Upper lobe of right lung (tissue), 1 donor: ENCODE measurements around the gene FBXW11. TPM values are rescaled to one million over a fixed set of nuclear protein-coding genes. Genes with fewer than 3 reads are reported as not detected.

Experiments
- ATAC-seq: fragments of 200-7000 bp; cut with Tn5 transposase; one replicate; pipeline ENCODE4 v1.9.1; 2020; ENCODE audit warnings: mild to moderate bottlenecking, moderate library complexity
- DNase-seq: peaks from one replicate; pipeline ENCODE4 v3.0.0-alpha.2; 2020
- H3K27ac ChIP-seq: fragments of 200-600 bp; one replicate; pipeline ENCODE4 v1.8.0; 2022
- H3K27me3 ChIP-seq: fragments of 200-600 bp; one replicate; pipeline ENCODE4 v1.8.0; 2022; ENCODE audit warnings: mild to moderate bottlenecking
- H3K36me3 ChIP-seq: fragments of 200-600 bp; one replicate; pipeline ENCODE4 v1.8.0; 2022
- H3K4me1 ChIP-seq: fragments of 200-600 bp; one replicate; pipeline ENCODE4 v1.8.0; 2022
- H3K4me3 ChIP-seq: fragments of 200-600 bp; one replicate; pipeline ENCODE4 v1.8.0; 2022; ENCODE audit warnings: mild to moderate bottlenecking
- H3K9me3 ChIP-seq: fragments of 200-600 bp; one replicate; pipeline ENCODE4 v1.8.0; 2022
- CTCF ChIP-seq: fragments of 200-600 bp; IDR thresholded peaks from one replicate; pipeline ENCODE4 v1.8.0; 2022; ENCODE audit warnings: antibody characterized with exemption
- intact Hi-C: fragments of 100-400 bp; cut with DNase I; formaldehyde crosslinking; loops from one replicate; pipeline ENCODE4 v1.11.0; 2022
- total RNA-seq: library from RNA; stranded (reverse); fragmentation: NEBNext Ultra II Directional; extraction: Animal tissue kit (Norgen Biotek cat#: 25700); gene quantifications from one replicate; pipeline ENCODE4 v1.2.1, GENCODE V29; 2021
- donor health status: DM: no; HTN: yes; CAD: no; lungs with severe emphysema.

Gene FBXW11
- total RNA-seq, 1 donor from 2014 or later = 61.8 TPM

DNA sequence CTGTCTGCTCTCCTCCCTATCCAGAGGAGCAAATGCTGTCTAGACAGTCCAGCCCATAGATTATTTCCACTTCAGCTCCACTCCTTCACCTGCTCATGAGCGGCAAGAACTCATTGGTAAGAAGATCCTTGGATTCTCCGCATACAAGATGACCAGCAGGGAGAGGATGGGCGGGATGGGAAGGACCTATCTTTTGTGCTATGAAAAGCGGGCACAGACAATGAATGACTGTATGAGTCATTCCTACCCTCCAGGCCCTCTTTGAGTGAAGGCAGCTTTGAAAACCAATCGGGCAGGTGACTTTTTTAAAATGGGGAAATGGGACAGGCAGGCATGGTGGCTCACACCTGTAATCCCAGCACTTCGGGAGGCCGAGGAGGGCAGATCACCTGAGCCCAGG lies 171.4 kb downstream of the FBXW11 start:
- no peak for ATAC-seq
- H3K4me1 ChIP-seq = no peaks in the 10 kb centered on the region
- no peak for DNase-seq
- H3K4me3 ChIP-seq = no peak overlapping the region
- H3K27ac ChIP-seq = no peak overlapping the region
- H3K36me3 ChIP-seq = no peaks in the 10 kb centered on the region
- H3K27me3 ChIP-seq = no peaks in the 10 kb centered on the region
- intact Hi-C loops = no loop called here
- TF ChIP-seq CTCF = no peak
- no peaks in the 10 kb centered on the region for H3K9me3 ChIP-seq

DNA sequence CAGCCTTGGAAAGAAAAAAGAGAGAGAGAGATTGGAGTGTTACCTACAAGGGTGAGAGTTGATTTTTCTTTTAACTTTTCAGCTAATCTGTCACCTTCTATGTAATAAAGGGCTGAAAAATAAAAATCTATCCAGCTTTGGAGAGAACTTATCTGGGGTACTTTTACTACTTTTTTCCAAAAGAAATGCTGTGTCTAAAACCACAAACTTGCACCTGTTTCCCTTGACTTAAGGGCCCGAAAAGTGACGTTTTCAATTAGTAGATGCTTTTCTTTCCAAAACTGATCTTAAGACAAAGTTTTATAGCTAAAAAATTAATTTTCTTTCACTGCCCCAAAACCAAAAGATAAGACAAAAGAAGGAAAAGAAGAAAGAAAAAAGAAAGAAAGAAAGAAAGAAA lies 172.0 kb downstream of the FBXW11 start:
- intact Hi-C loops = no loop called here
- no peak for TF ChIP-seq CTCF
- H3K27me3 ChIP-seq = no peaks in the 10 kb centered on the region
- DNase-seq (no peak), ATAC-seq (no peak)
- H3K27ac ChIP-seq = no peak overlapping the region
- peaks cover 4% of the 10 kb centered on the region for H3K9me3 ChIP-seq
- H3K36me3 ChIP-seq = no peaks in the 10 kb centered on the region
- no peak overlapping the region for H3K4me3 ChIP-seq
- no peaks in the 10 kb centered on the region for H3K4me1 ChIP-seq

DNA sequence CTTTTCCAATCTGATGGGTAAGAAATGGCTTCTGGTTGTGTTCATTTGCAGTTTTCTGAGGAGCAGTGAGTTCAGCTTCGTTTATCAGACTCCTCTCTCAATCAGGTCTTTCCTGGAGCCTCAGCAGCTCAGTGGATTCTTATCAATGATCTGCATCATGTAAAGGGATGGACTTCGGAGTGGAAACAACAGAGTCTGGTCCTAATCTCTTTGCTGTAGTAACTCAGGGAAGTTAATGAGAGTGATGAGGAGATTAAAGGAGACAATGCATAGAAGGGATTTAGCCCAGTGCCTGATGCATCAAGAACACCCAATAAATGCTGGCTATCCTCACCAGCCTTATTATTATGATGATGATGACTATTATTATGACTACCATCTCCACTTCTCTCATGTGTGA lies 173.7 kb downstream of the FBXW11 start:
- intact Hi-C loops = no loop called here
- DNase-seq (no peak), ATAC-seq (no peak)
- Histone ChIP-seq H3K27ac (no peak overlapping the region), H3K36me3 (no peaks in the 10 kb centered on the region), H3K9me3 (peaks cover 4% of the 10 kb centered on the region), H3K4me1 (no peaks in the 10 kb centered on the region), H3K4me3 (no peak overlapping the region), H3K27me3 (no peaks in the 10 kb centered on the region)
- no peak for TF ChIP-seq CTCF

GRCh38 chr5:171830686-171831085 lies 175.8 kb downstream of the FBXW11 start:
- H3K4me3 ChIP-seq = no peak overlapping the region

DNA sequence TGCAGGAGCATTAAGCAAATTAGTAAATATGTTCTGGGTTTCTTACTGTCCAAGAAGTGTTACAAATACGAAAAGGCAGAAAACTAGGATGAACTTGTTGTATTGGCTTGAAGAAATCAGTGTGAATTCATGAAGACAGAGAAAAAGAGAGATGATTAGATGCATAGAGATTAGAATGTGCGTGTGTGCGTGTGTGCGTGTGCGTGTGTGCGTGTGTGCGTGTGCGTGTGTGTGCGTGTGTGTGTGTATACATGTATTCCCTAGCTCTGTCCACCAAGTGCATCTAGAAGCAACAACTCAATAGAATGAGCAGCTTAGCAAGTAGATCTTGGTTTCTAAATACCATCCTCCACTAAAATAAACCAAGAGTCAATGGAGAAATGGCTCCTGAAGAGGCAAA lies 179.3 kb downstream of the FBXW11 start:
- Histone ChIP-seq H3K9me3 (peaks cover 4% of the 10 kb centered on the region), H3K4me3 (no peak overlapping the region), H3K27ac (no peak overlapping the region), H3K4me1 (no peaks in the 10 kb centered on the region), H3K36me3 (no peaks in the 10 kb centered on the region), H3K27me3 (no peaks in the 10 kb centered on the region)
- intact Hi-C loops = no loop called here
- DNase-seq (no peak), ATAC-seq (no peak)
- TF ChIP-seq CTCF = no peak

More at GRCh38 chr5:171830686-171831085, 175.8 kb downstream of the FBXW11 start:
- Histone ChIP-seq H3K27ac (no peak overlapping the region), H3K9me3 (peaks cover 4% of the 10 kb centered on the region), H3K4me1 (no peaks in the 10 kb centered on the region), H3K27me3 (no peaks in the 10 kb centered on the region), H3K36me3 (no peaks in the 10 kb centered on the region)
- ATAC-seq = no peak
- no peak for DNase-seq
- intact Hi-C loops = no loop called here
- no peak for TF ChIP-seq CTCF

- DNase-seq (no peak), ATAC-seq (no peak)
- Histone ChIP-seq H3K4me1 (no peaks in the 10 kb centered on the region), H3K9me3 (peaks cover 4% of the 10 kb centered on the region), H3K27ac (no peak overlapping the region), H3K27me3 (no peaks in the 10 kb centered on the region), H3K36me3 (no peaks in the 10 kb centered on the region), H3K4me3 (no peak overlapping the region)
- TF ChIP-seq CTCF = no peak
- intact Hi-C loops = no loop called here
Measured at GRCh38 chr5:171826132-171826531, 180.3 kb downstream of the FBXW11 start.
